H1 (cell line): ENCODE data around the gene RABL6. TPM values are rescaled to one million over a fixed set of nuclear protein-coding genes. Genes with fewer than 3 reads are reported as not detected.

Experiments
- CTCF ChIA-PET: fragments of 300-600 bp; sonication (Branson Sonifier 250); formaldehyde crosslinking; loops from one replicate; lab custom pipeline; 2021; ENCODE audit not compliant: partially characterized antibody; lab: Charles Lee
- POLR2A ChIA-PET: fragments of 300-600 bp; sonication (Branson Sonifier 250); formaldehyde crosslinking; loops from one replicate; lab custom pipeline; 2021; ENCODE audit warnings: inconsistent platforms; ENCODE audit not compliant: partially characterized antibody; lab: Charles Lee
- DNase-seq, 2 experiments: peaks; one replicate each; pipeline versions ENCODE4 v3.0.0 to v3.0.0-alpha.2; 2010 to 2022; ENCODE audit warnings: low spot score in 2 of 2, low read depth in 1 of 2, mixed read lengths in 1 of 2
- FAIRE-seq: peaks from 2 replicates; lab custom pipeline; 2011; peaks lifted over from hg19 to GRCh38; lab: Jason Lieb, UNC
- H2AFZ ChIP-seq: 2 replicates; pipeline ENCODE4 v1.8.1; 2012; ENCODE audit warnings: low read length, inconsistent platforms
- H2AK5ac ChIP-seq: 2 replicates; pipeline ENCODE4 v1.6.1; 2013; ENCODE audit warnings: low read depth, low read length
- H2BK120ac ChIP-seq: replicated peaks from 2 replicates; pipeline ENCODE3; 2013; ENCODE audit warnings: low read depth, low read length, inconsistent platforms
- H2BK12ac ChIP-seq: 2 replicates; pipeline ENCODE4 v1.6.1; 2013; ENCODE audit warnings: low read depth, low read length
- H2BK15ac ChIP-seq: 2 replicates; pipeline ENCODE4 v1.6.1; 2013; ENCODE audit warnings: low read length
- H2BK20ac ChIP-seq: 2 replicates; pipeline ENCODE4 v1.6.1; 2013; ENCODE audit warnings: low read length
- H2BK5ac ChIP-seq: 2 replicates; pipeline ENCODE4 v1.6.1; 2013; ENCODE audit warnings: low read depth, low read length
- H3K14ac ChIP-seq: 2 replicates; pipeline ENCODE4 v1.6.1; 2013; ENCODE audit warnings: inconsistent platforms; ENCODE audit not compliant: insufficient read length
- H3K18ac ChIP-seq: 2 replicates; pipeline ENCODE4 v1.6.1; 2013; ENCODE audit warnings: low read length; ENCODE audit errors: extremely low read depth
- H3K23ac ChIP-seq: 2 replicates; pipeline ENCODE4 v1.6.1; 2013; ENCODE audit warnings: inconsistent platforms; ENCODE audit not compliant: insufficient read length
- H3K23me2 ChIP-seq: 2 replicates; pipeline ENCODE4 v1.6.1; 2013; ENCODE audit warnings: low read depth, low read length
- H3K27ac ChIP-seq: 2 replicates; pipeline ENCODE4 v1.6.1; 2011; ENCODE audit warnings: low read depth, low read length, inconsistent platforms
- H3K27me3 ChIP-seq, 4 experiments: replicated peaks in 1 of 4; 1 replicate in 1 of 4; 2 replicates in 3 of 4; pipeline versions ENCODE4 v1.6.1 to v1.8.1; 2011 to 2013; ENCODE audit warnings: low read length in 3 of 4, mild to moderate bottlenecking in 3 of 4, inconsistent platforms in 2 of 4, mixed read lengths in 2 of 4, moderate library complexity in 1 of 4; ENCODE audit not compliant: control insufficient read depth in 3 of 4, insufficient read depth in 3 of 4; ENCODE audit errors: extremely low read depth in 1 of 4
- H3K36me3 ChIP-seq, 4 experiments: 2 replicates each; pipeline versions ENCODE4 v1.6.1 to v1.8.1; 2011 to 2013; ENCODE audit warnings: mild to moderate bottlenecking in 4 of 4, low read length in 3 of 4, moderate library complexity in 2 of 4, control low read depth in 1 of 4, inconsistent platforms in 1 of 4; ENCODE audit not compliant: insufficient read depth in 4 of 4, control insufficient read depth in 2 of 4
- H3K4ac ChIP-seq: replicated peaks from 2 replicates; pipeline ENCODE3; 2013; ENCODE audit warnings: low read length, low read depth, mixed read lengths, inconsistent platforms; ENCODE audit not compliant: insufficient read length
- H3K4me1 ChIP-seq, 4 experiments: replicated peaks in 1 of 4; 1 replicate in 1 of 4; 2 replicates in 3 of 4; pipeline versions ENCODE4 v1.6.1 to v1.8.1; 2011 to 2013; ENCODE audit warnings: low read length in 3 of 4, inconsistent platforms in 2 of 4, mixed read lengths in 1 of 4; ENCODE audit not compliant: insufficient read depth in 4 of 4, control insufficient read depth in 3 of 4
- H3K4me2 ChIP-seq, 2 experiments: 2 replicates each; pipeline versions ENCODE4 v1.6.1 to v1.8.1; 2011 to 2013; ENCODE audit warnings: low read depth in 2 of 2, low read length in 2 of 2, control low read depth in 1 of 2, inconsistent platforms in 1 of 2, mild to moderate bottlenecking in 1 of 2; ENCODE audit not compliant: insufficient read depth in 1 of 2
- H3K4me3 ChIP-seq, 4 experiments: fragments of 200-600, 300-600 bp in 1 of 4; sonication (generic), shearing (Covaris generic), sonication (Bioruptor Twin) in 1 of 4; 2 replicates each; pipeline versions ENCODE4 v1.5.1 to v1.8.1; 2011 to 2016; ENCODE audit warnings: low read length in 4 of 4, low read depth in 3 of 4, control low read depth in 2 of 4, inconsistent platforms in 2 of 4, mild to moderate bottlenecking in 2 of 4, mixed read lengths in 1 of 4, moderate library complexity in 1 of 4; ENCODE audit not compliant: insufficient read depth in 2 of 4; ENCODE audit errors: extremely low read depth in 1 of 4
- H3K56ac ChIP-seq: replicated peaks from 2 replicates; pipeline ENCODE3; 2013; ENCODE audit warnings: low read depth, mild to moderate bottlenecking, mixed read lengths, low read length, inconsistent platforms; ENCODE audit not compliant: insufficient read length
- H3K79me1 ChIP-seq: 2 replicates; pipeline ENCODE4 v1.6.1; 2013; ENCODE audit warnings: low read depth, low read length, control low read depth
- H3K79me2 ChIP-seq, 2 experiments: 2 replicates each; pipeline versions ENCODE4 v1.6.1 to v1.8.1; 2012 to 2013; ENCODE audit warnings: low read length in 2 of 2, mild to moderate bottlenecking in 2 of 2, inconsistent platforms in 1 of 2; ENCODE audit not compliant: insufficient read depth in 2 of 2, control insufficient read depth in 1 of 2
- H3K9ac ChIP-seq, 4 experiments: replicated peaks in 1 of 4; 1 replicate in 1 of 4; 2 replicates in 3 of 4; pipeline versions ENCODE4 v1.6.1 to v1.8.1; 2011 to 2013; ENCODE audit warnings: low read depth in 3 of 4, low read length in 3 of 4, control low read depth in 2 of 4, mild to moderate bottlenecking in 2 of 4, moderate library complexity in 2 of 4, inconsistent platforms in 1 of 4; ENCODE audit errors: extremely low read depth in 1 of 4
- H3K9me3 ChIP-seq, 2 experiments: 2 replicates each; pipeline versions ENCODE4 v1.6.1 to v1.8.1; 2012 to 2013; ENCODE audit warnings: mild to moderate bottlenecking in 2 of 2, moderate library complexity in 2 of 2, control low read depth in 1 of 2, inconsistent platforms in 1 of 2, low read depth in 1 of 2, low read length in 1 of 2, mixed read lengths in 1 of 2; ENCODE audit not compliant: insufficient read depth in 2 of 2
- H4K20me1 ChIP-seq, 2 experiments: replicated peaks in 1 of 2; 2 replicates each; pipeline versions ENCODE3 to v1.8.1; 2011 to 2013; ENCODE audit warnings: inconsistent platforms in 2 of 2, low read length in 2 of 2, mild to moderate bottlenecking in 1 of 2; ENCODE audit not compliant: insufficient read depth in 2 of 2, control insufficient read depth in 1 of 2
- H4K5ac ChIP-seq: 2 replicates; pipeline ENCODE4 v1.6.1; 2013; ENCODE audit warnings: low read length, low read depth, mixed read lengths, inconsistent platforms; ENCODE audit not compliant: insufficient read length
- H4K8ac ChIP-seq: 2 replicates; pipeline ENCODE4 v1.8.0; 2013; ENCODE audit warnings: mild to moderate bottlenecking, moderate library complexity, low read length, inconsistent platforms; ENCODE audit not compliant: insufficient read depth; ENCODE audit errors: extremely low read depth
- H4K91ac ChIP-seq: replicated peaks from 2 replicates; pipeline ENCODE3; 2013; ENCODE audit warnings: low read length, mixed read lengths, inconsistent platforms; ENCODE audit not compliant: insufficient read length
- BCL11A ChIP-seq, 2 experiments: IDR thresholded peaks; one replicate each; pipeline ENCODE4 v1.6.1; 2011; ENCODE audit warnings: low read depth in 2 of 2, low read length in 2 of 2, mild to moderate bottlenecking in 2 of 2
- BRCA1 ChIP-seq: IDR thresholded peaks from 2 replicates; pipeline ENCODE4 v1.6.1; 2012; ENCODE audit warnings: low read depth, low read length, improper control_type of control experiment
- CBX8 ChIP-seq: fragments of 300-800, 300-1000 bp; sonication (generic); IDR thresholded peaks from 2 replicates; pipeline ENCODE4 v1.7.1; 2016; ENCODE audit warnings: low read depth, low read length, borderline replicate concordance
- JUND ChIP-seq: IDR thresholded peaks from 2 replicates; pipeline ENCODE4 v1.6.1; 2011; ENCODE audit warnings: mild to moderate bottlenecking, improper control_type of control experiment, low read length
- POLR2AphosphoS5 ChIP-seq: IDR thresholded peaks from 2 replicates; pipeline ENCODE4 v1.6.1; 2011; ENCODE audit warnings: low read depth, low read length
- SIN3A ChIP-seq, 2 experiments: IDR thresholded peaks in 1 of 2; conservative IDR thresholded peaks in 1 of 2; 2 replicates each; pipeline ENCODE4 v1.6.1; 2011 to 2012; ENCODE audit warnings: low read length in 2 of 2, improper control_type of control experiment in 1 of 2, low read depth in 1 of 2, mild to moderate bottlenecking in 1 of 2
- SP2 ChIP-seq: IDR thresholded peaks from 2 replicates; pipeline ENCODE4 v1.6.1; 2012; ENCODE audit warnings: mild to moderate bottlenecking, low read length, inconsistent platforms
- TAF7 ChIP-seq: optimal IDR thresholded peaks from 2 replicates; pipeline ENCODE3; 2011; ENCODE audit warnings: low read depth, mild to moderate bottlenecking, inconsistent platforms, low read length, moderate library complexity, borderline replicate concordance
- WGBS, 2 experiments: shearing (Covaris generic) in 1 of 2; methylation state at CpG; one replicate each; pipeline versions ENCODE4 v1.1.6 to v1.1.7; 2013 to 2015; ENCODE audit warnings: low lambda C conversion rate in 2 of 2, mixed read lengths in 2 of 2, inconsistent platforms in 1 of 2, low coverage in 1 of 2, missing lambda C conversion rate in 1 of 2; ENCODE audit not compliant: insufficient replicate concordance in 2 of 2, insufficient coverage in 1 of 2, insufficient read length in 1 of 2; ENCODE audit errors: extremely low coverage in 1 of 2, missing lambda C conversion rate in 1 of 2; 5-methylcytosine and 5-hydroxymethylcytosine counted together
- polyA plus RNA-seq, 7 experiments: library from polyadenylated mRNA; depleted of rRNA in 3 of 7; stranded (reverse) in 5 of 7; unstranded in 2 of 7; fragments of >200 nt in 5 of 7; fragments of 200-250 nt in 2 of 7; gene quantifications; 1 replicate in 5 of 7; 2 replicates in 1 of 7; 4 replicates in 1 of 7; pipeline versions ENCODE4 v1.2.1 to v1.2.3, GENCODE V29; 2011 to 2013; ENCODE audit warnings: missing spikeins in 2 of 7, mixed read lengths in 2 of 7
- total RNA-seq: library from RNA; stranded (reverse); fragmentation: NEBNext Ultra II Directional; extraction: Animal tissue kit (Norgen Biotek cat#: 25700); gene quantifications from 2 replicates; pipeline ENCODE4 v1.2.1, GENCODE V29; 2021
- TF ChIP-seq, protein P1 (sequence below): IDR thresholded peaks from 2 replicates; pipeline ENCODE4 v1.6.1; 2011; ENCODE audit warnings: low read depth, mild to moderate bottlenecking, low read length; ENCODE audit not compliant: insufficient read depth

RABL6 gene
- total and polyA plus RNA-seq, 2 of the 8 experiments (the other 6 are each of a cell fraction or from before 2014, with no cell fraction given): 70.1 to 130 TPM

DNA sequence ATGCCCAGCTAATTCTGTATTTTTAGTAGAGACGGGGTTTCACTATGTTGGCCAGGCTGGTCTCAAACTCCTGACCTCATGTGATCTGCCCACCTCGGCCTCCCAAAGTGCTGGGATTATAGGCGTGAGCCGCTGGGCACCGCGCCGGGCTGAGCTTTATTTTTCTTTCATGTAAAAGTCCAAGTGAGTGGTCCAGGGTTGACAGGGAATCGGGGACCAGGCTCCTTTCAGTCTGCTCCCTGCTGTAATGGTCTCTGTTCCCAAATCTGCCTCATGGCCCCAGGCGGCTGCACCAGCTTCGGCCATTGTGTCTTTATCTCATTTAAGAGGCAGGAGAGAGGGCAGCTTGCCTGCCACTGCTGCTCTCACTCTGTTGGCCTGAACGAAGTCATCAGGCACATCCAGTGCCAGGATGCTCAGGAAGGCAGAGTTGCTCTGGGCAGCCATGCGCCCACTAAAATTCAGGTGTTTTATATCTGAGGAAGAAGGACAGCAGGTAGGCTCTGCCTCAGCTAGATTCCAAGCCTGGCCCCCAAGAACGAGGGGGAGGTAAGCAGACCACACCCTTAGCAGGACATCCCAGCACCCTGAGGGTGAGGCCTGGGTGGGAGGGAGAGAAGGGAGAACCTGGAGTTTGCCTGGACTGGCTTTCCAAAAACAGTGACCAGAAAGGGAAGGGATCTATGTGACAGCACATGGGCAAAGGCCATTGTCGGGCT, 13.3 kb upstream of the RABL6 start:
- Histone ChIP-seq H2BK15ac (no peak overlapping the region), H4K8ac (no peak overlapping the region; the same call in 1 of the 2 replicates), H3K27me3 (peaks cover 0 to 11% (median 8%) of the 10 kb centered on the region in 4 experiments; a peak in 5 of 7 replicates)
- TF ChIP-seq BRCA1 (no peak), JUND (no peak), TAF7 (no peak), SIN3A (conservative IDR thresholded peaks at IDR 0.05 in 1 of 2, IDR thresholded peaks at IDR 0.05 in 1 of 2; ENCODE audit: low read depth in 1 of 2, low read length in 2 of 2) (no peak), CBX8 (no peak), BCL11A (IDR thresholded peaks at IDR 0.05; ENCODE audit: low read depth in 2 of 2, low read length in 2 of 2) (no peak), POLR2AphosphoS5 (no peak), SP2 (no peak)
- TF ChIP-seq, protein P1, sequence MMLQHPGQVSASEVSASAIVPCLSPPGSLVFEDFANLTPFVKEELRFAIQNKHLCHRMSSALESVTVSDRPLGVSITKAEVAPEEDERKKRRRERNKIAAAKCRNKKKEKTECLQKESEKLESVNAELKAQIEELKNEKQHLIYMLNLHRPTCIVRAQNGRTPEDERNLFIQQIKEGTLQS: no peak
- TF ChIP-seq, all 59 proteins: peak for 0
- DNase-seq (no peak), FAIRE-seq (no peak)
- Histone ChIP-seq H4K91ac (no peak overlapping the region), H4K20me1 (peaks cover 0 to 8% of the 10 kb centered on the region in 2 experiments), H3K4me2 (no peak overlapping the region), H3K4me1 (peaks cover 0 to 15% (median 9%) of the 10 kb centered on the region in 4 experiments; a peak in 6 of 7 replicates), H4K5ac (no peak overlapping the region), H3K9ac (no peak overlapping the region), H3K79me2 (no peaks in the 10 kb centered on the region), H3K9me3 (no peaks in the 10 kb centered on the region), H3K36me3 (no peaks in the 10 kb centered on the region), H2AFZ (no peak overlapping the region), H3K4ac (no peak overlapping the region), H3K14ac (no peak overlapping the region), H3K4me3 (no peak overlapping the region), H3K18ac (no peak overlapping the region), H2AK5ac (no peak overlapping the region), H2BK20ac (no peak overlapping the region), H3K23me2 (peaks cover under 1% of the 10 kb centered on the region; the same call in 1 of the 2 replicates), H2BK12ac (no peak overlapping the region), H3K23ac (no peak overlapping the region), H3K27ac (no peak overlapping the region), H3K79me1 (no peaks in the 10 kb centered on the region; the same call in 1 of the 2 replicates), H3K56ac (no peak overlapping the region), H2BK5ac (no peak overlapping the region), H2BK120ac (no peak overlapping the region)
- ChIA-PET CTCF (interaction anchor here (0.6 to 2.4 kb wide), 14 partner anchors 11 to 241 kb away, joined by 3 to 9 read pairs (median 3); partner anchors contain the start of genes ABCA2 and LCN8), POLR2A (interaction anchor here (1.0 to 1.6 kb wide), 4 partner anchors 27 to 56 kb away, joined by 3 to 4 read pairs (median 3); no protein-coding TSS in a partner anchor)
- WGBS, 2 experiments: 96% methylated on average over 14 of the region's 14 CpGs; no CpG with 5 or more reads in 1 of the 2 experiments
